Smooth muscle cell (in vitro differentiated cells): ENCODE results near the gene BTBD9. TPM values are rescaled to one million over a fixed set of nuclear protein-coding genes. Genes with fewer than 3 reads are reported as not detected.

Experiments used
- DNase-seq: peaks from one replicate; lab custom pipeline; 2025; ENCODE audit not compliant: unreplicated experiment; lab: John Stamatoyannopoulos, UW
- H2AFZ ChIP-seq: fragments of 200-600 bp; sonication (generic); 2 replicates; pipeline ENCODE4 v1.6.0; 2016; ENCODE audit warnings: antibody characterized with exemption, low read depth, mild to moderate bottlenecking
- H3F3A ChIP-seq: fragments of 200-600 bp; sonication (generic); 2 replicates; pipeline ENCODE4 v1.6.0; 2017; ENCODE audit warnings: antibody characterized with exemption, low read depth
- H3K27ac ChIP-seq: fragments of 200-600 bp; sonication (generic); 2 replicates; pipeline ENCODE4 v1.5.1; 2016; ENCODE audit warnings: low read depth, mild to moderate bottlenecking
- H3K27me3 ChIP-seq: fragments of 200-600 bp; sonication (generic); 2 replicates; pipeline ENCODE4 v1.6.1; 2016; ENCODE audit warnings: low read depth, mild to moderate bottlenecking
- H3K36me3 ChIP-seq: fragments of 200-600 bp; sonication (generic); 2 replicates; pipeline ENCODE4 v1.5.1; 2016; ENCODE audit warnings: low read depth
- H3K4me1 ChIP-seq: fragments of 200-600 bp; sonication (generic); 2 replicates; pipeline ENCODE4 v1.5.1; 2016; ENCODE audit warnings: low read depth
- H3K4me2 ChIP-seq: fragments of 200-600 bp; sonication (generic); 2 replicates; pipeline ENCODE4 v1.6.0; 2016; ENCODE audit warnings: mild to moderate bottlenecking
- H3K4me3 ChIP-seq: fragments of 200-600 bp; sonication (generic); 2 replicates; pipeline ENCODE4 v1.5.1; 2016; ENCODE audit warnings: mild to moderate bottlenecking
- H3K79me2 ChIP-seq: fragments of 200-600 bp; sonication (generic); 2 replicates; pipeline ENCODE4 v1.6.0; 2016; ENCODE audit warnings: low read depth, mild to moderate bottlenecking
- H3K9ac ChIP-seq: fragments of 200-600 bp; sonication (generic); 2 replicates; pipeline ENCODE4 v1.6.0; 2016; ENCODE audit warnings: low read depth
- H3K9me3 ChIP-seq: fragments of 200-600 bp; sonication (generic); replicated peaks from 2 replicates; pipeline ENCODE4 v1.5.1; 2016; ENCODE audit warnings: low read depth
- H4K20me1 ChIP-seq: fragments of 200-600 bp; sonication (generic); 2 replicates; pipeline ENCODE4 v1.6.0; 2016; ENCODE audit warnings: low read depth
- CTCF ChIP-seq: fragments of 200-600 bp; sonication (generic); IDR thresholded peaks from 2 replicates; pipeline ENCODE4 v1.5.1; 2017; ENCODE audit warnings: borderline replicate concordance, mild to moderate bottlenecking, antibody characterized with exemption; ENCODE audit not compliant: insufficient read depth, poor library complexity, severe bottlenecking
- WGBS: methylation state at CpG from one replicate; pipeline ENCODE4 v1.1.7; 2016; ENCODE audit warnings: low lambda C conversion rate; 5-methylcytosine and 5-hydroxymethylcytosine counted together
- polyA plus RNA-seq: library from polyadenylated mRNA; unstranded; fragments of >200 nt; fragmentation: Nextera tagmentation; extraction: Ambion mirVana; gene quantifications from 2 replicates; pipeline ENCODE4 v1.2.1, GENCODE V29; 2016
- total RNA-seq: library from RNA; depleted of rRNA; stranded (reverse); fragments of >200 nt; gene quantifications from 2 replicates; pipeline ENCODE4 v1.2.3, GENCODE V29; 2014

The BTBD9 gene
- total and polyA plus RNA-seq, 2 experiments from 2014 or later: 5.6 to 12.5 TPM

- no peak for DNase-seq
- H3K9me3 ChIP-seq: no peaks in the 10 kb centered on the region
- H3K27ac ChIP-seq: no peak overlapping the region
These were observed 97.7 kb downstream of the BTBD9 start for GRCh38 chr6:38542031-38542430.

GRCh38 chr6:38533064-38533463, 106.7 kb downstream of the BTBD9 start:
- Histone ChIP-seq H3K27ac (no peak overlapping the region), H3K4me3 (no peak overlapping the region), H3K4me1 (no peaks in the 10 kb centered on the region), H3K9me3 (no peaks in the 10 kb centered on the region), H3K27me3 (no peaks in the 10 kb centered on the region), H3K79me2 (no peaks in the 10 kb centered on the region), H3F3A (no peaks in the 10 kb centered on the region), H3K36me3 (no peaks in the 10 kb centered on the region), H3K4me2 (no peak overlapping the region), H3K9ac (no peak overlapping the region), H4K20me1 (no peaks in the 10 kb centered on the region), H2AFZ (no peak overlapping the region)
- DNase-seq: no peak
- TF ChIP-seq CTCF: no peak

More at GRCh38 chr6:38542031-38542430, 97.7 kb downstream of the BTBD9 start:
- no peaks in the 10 kb centered on the region for H3F3A ChIP-seq
- no peak overlapping the region for H3K4me3 ChIP-seq
- H3K79me2 ChIP-seq: no peaks in the 10 kb centered on the region
- TF ChIP-seq CTCF: no peak
- 70% methylated on average over 2 of the region's 2 CpGs for WGBS
- no peak overlapping the region for H3K4me2 ChIP-seq
- H3K27me3 ChIP-seq: no peaks in the 10 kb centered on the region
- H3K9ac ChIP-seq: no peak overlapping the region
- H3K4me1 ChIP-seq: no peaks in the 10 kb centered on the region
- no peaks in the 10 kb centered on the region for H3K36me3 ChIP-seq
- H4K20me1 ChIP-seq: no peaks in the 10 kb centered on the region
- no peak overlapping the region for H2AFZ ChIP-seq

- no peak for TF ChIP-seq CTCF
- H3K9ac ChIP-seq: no peak overlapping the region
- H3K27ac ChIP-seq: no peak overlapping the region
- no peak overlapping the region for H2AFZ ChIP-seq
- H3K9me3 ChIP-seq: no peaks in the 10 kb centered on the region
- no peaks in the 10 kb centered on the region for H4K20me1 ChIP-seq
- H3K36me3 ChIP-seq: no peaks in the 10 kb centered on the region
- H3K4me2 ChIP-seq: no peak overlapping the region
- no peak overlapping the region for H3K4me3 ChIP-seq
- H3K27me3 ChIP-seq: no peaks in the 10 kb centered on the region
- 94% methylated on average over 3 of the region's 3 CpGs for WGBS
- no peaks in the 10 kb centered on the region for H3K4me1 ChIP-seq
- no peak for DNase-seq
- no peaks in the 10 kb centered on the region for H3F3A ChIP-seq
- H3K79me2 ChIP-seq: no peaks in the 10 kb centered on the region
These were observed 108.6 kb downstream of the BTBD9 start for GRCh38 chr6:38531134-38531533.

GRCh38 chr6:38528196-38528965, 111.3 kb downstream of the BTBD9 start:
- no peak overlapping the region for H3K9ac ChIP-seq
- no peaks in the 10 kb centered on the region for H3F3A ChIP-seq
- no peaks in the 10 kb centered on the region for H4K20me1 ChIP-seq
- no peak for TF ChIP-seq CTCF
- H3K27ac ChIP-seq: no peak overlapping the region
- 98% methylated on average over 5 of the region's 5 CpGs for WGBS
- no peaks in the 10 kb centered on the region for H3K4me1 ChIP-seq
- no peaks in the 10 kb centered on the region for H3K79me2 ChIP-seq
- DNase-seq: no peak
- H3K36me3 ChIP-seq: no peaks in the 10 kb centered on the region
- H3K4me2 ChIP-seq: no peak overlapping the region
- no peak overlapping the region for H2AFZ ChIP-seq
- H3K27me3 ChIP-seq: no peaks in the 10 kb centered on the region
- H3K4me3 ChIP-seq: no peak overlapping the region
- H3K9me3 ChIP-seq: no peaks in the 10 kb centered on the region
